Endothelial cell of umbilical vein (primary cell): ENCODE measurements around the gene SGSM1. TPM values are rescaled to one million over a fixed set of nuclear protein-coding genes. Genes with fewer than 3 reads are reported as not detected.

Experiments
- BruUV-seq: library from RNA; stranded (reverse); fragments of 400-500 nt; replicated peaks from 2 replicates; lab custom pipeline; 2021; lab: Mats Ljungman, UMichigan
- CTCF ChIA-PET: fragments of 300-600, 350-600 bp; sonication (Branson Sonifier 250); formaldehyde crosslinking; loops from one replicate; lab custom pipeline; 2021; ENCODE audit warnings: antibody characterized with exemption, inconsistent platforms; lab: Charles Lee
- POLR2A ChIA-PET: fragments of 300-600, 350-600 bp; sonication (Branson Sonifier 250); formaldehyde crosslinking; loops from one replicate; lab custom pipeline; 2021; ENCODE audit warnings: antibody characterized with exemption, inconsistent platforms; lab: Charles Lee
- DNase-seq: peaks from one replicate; pipeline ENCODE4 v3.0.0-alpha.2; 2011; ENCODE audit warnings: low read depth, low spot score
- FAIRE-seq: peaks from 2 replicates; lab custom pipeline; 2011; peaks lifted over from hg19 to GRCh38; lab: Jason Lieb, UNC
- H2AFZ ChIP-seq: 2 replicates; pipeline ENCODE4 v1.6.0; 2012; ENCODE audit warnings: low read depth, low read length, control low read depth, inconsistent platforms
- H3K27ac ChIP-seq: 2 replicates; pipeline ENCODE4 v1.5.1; 2011; ENCODE audit warnings: low read depth, mild to moderate bottlenecking, control low read depth, low read length, moderate library complexity; ENCODE audit not compliant: insufficient read depth
- H3K27me3 ChIP-seq, 2 experiments: 2 replicates each; pipeline versions ENCODE4 v1.6.0 to v1.6.1; 2011; ENCODE audit warnings: low read length in 2 of 2, mixed read lengths in 1 of 2; ENCODE audit not compliant: control insufficient read depth in 2 of 2, insufficient read depth in 2 of 2
- H3K36me3 ChIP-seq, 2 experiments: 2 replicates in 1 of 2; 3 replicates in 1 of 2; pipeline ENCODE4 v1.5.1; 2011; ENCODE audit warnings: low read length in 2 of 2, mild to moderate bottlenecking in 1 of 2, moderate library complexity in 1 of 2; ENCODE audit not compliant: control insufficient read depth in 2 of 2, insufficient read depth in 2 of 2; ENCODE audit errors: extremely low read depth in 1 of 2
- H3K4me1 ChIP-seq: 3 replicates; pipeline ENCODE4 v1.5.1; 2011; ENCODE audit warnings: mild to moderate bottlenecking, low read length; ENCODE audit not compliant: control insufficient read depth, insufficient read depth; ENCODE audit errors: extremely low read depth
- H3K4me2 ChIP-seq: 2 replicates; pipeline ENCODE4 v1.6.1; 2011; ENCODE audit warnings: low read length, control low read depth, mixed read lengths; ENCODE audit not compliant: insufficient read depth
- H3K4me3 ChIP-seq, 3 experiments: fragments of 200-600 bp in 1 of 3; sonication (generic), shearing (Covaris generic) in 1 of 3; replicated peaks in 1 of 3; 2 replicates each; pipeline ENCODE4 v1.5.1; 2011 to 2016; ENCODE audit warnings: control low read depth in 3 of 3, low read length in 3 of 3, mild to moderate bottlenecking in 2 of 3, inconsistent platforms in 1 of 3, low read depth in 1 of 3, moderate library complexity in 1 of 3; ENCODE audit not compliant: insufficient read depth in 1 of 3
- H3K79me2 ChIP-seq: 2 replicates; pipeline ENCODE4 v1.6.0; 2012; ENCODE audit warnings: low read length, inconsistent platforms; ENCODE audit not compliant: control insufficient read depth, insufficient read depth
- H3K9ac ChIP-seq: replicated peaks from 2 replicates; pipeline ENCODE3; 2011; ENCODE audit warnings: low read length, control low read depth; ENCODE audit not compliant: insufficient read depth; ENCODE audit errors: extremely low read depth
- H3K9me1 ChIP-seq: replicated peaks from 3 replicates; pipeline ENCODE4 v1.6.0; 2011; ENCODE audit warnings: mild to moderate bottlenecking, low read length; ENCODE audit not compliant: control insufficient read depth, insufficient read depth; ENCODE audit errors: extremely low read depth
- H3K9me3 ChIP-seq: replicated peaks from 2 replicates; pipeline ENCODE4 v1.5.1; 2012; ENCODE audit warnings: low read length, inconsistent platforms; ENCODE audit not compliant: control insufficient read depth, insufficient read depth
- H4K20me1 ChIP-seq: replicated peaks from 2 replicates; pipeline ENCODE3; 2011; ENCODE audit warnings: mild to moderate bottlenecking, low read length; ENCODE audit not compliant: control insufficient read depth, insufficient read depth; ENCODE audit errors: extremely low read depth
- CTCF ChIP-seq, 2 donors: IDR thresholded peaks; 1 replicate in 1 of 2; 2 replicates in 1 of 2; pipeline ENCODE4 v1.5.1; 2011; ENCODE audit warnings: low read length in 2 of 2, mild to moderate bottlenecking in 2 of 2, moderate library complexity in 2 of 2, control low read depth in 1 of 2, inconsistent platforms in 1 of 2, low read depth in 1 of 2; ENCODE audit not compliant: insufficient read depth in 1 of 2; ENCODE audit errors: extremely low read depth in 1 of 2
- FOS ChIP-seq: IDR thresholded peaks from 2 replicates; pipeline ENCODE4 v1.6.1; 2011; ENCODE audit warnings: mild to moderate bottlenecking, low read length, moderate library complexity, borderline replicate concordance; ENCODE audit not compliant: insufficient read depth
- JUN ChIP-seq: IDR thresholded peaks from 2 replicates; pipeline ENCODE4 v1.6.1; 2011; ENCODE audit warnings: borderline replicate concordance, low read depth; ENCODE audit not compliant: insufficient read length, insufficient read depth
- POLR2A ChIP-seq: IDR thresholded peaks from 2 replicates; pipeline ENCODE4 v1.6.1; 2012; ENCODE audit warnings: low read depth, mild to moderate bottlenecking, control low read depth, low read length
- POLR2AphosphoS5 ChIP-seq: IDR thresholded peaks from 2 replicates; pipeline ENCODE4 v1.6.1; 2012; ENCODE audit warnings: low read depth, mild to moderate bottlenecking, control low read depth, low read length, moderate library complexity; ENCODE audit not compliant: insufficient read depth
- dilution Hi-C: fragments of 300-500 bp; cut with MboI; formaldehyde crosslinking; loops from one replicate; pipeline ENCODE4 v1.15.0; 2019; ENCODE audit warnings: low sequenced_read_pairs; ENCODE audit not compliant: extremely low pct_ligation_motif_present
- intact Hi-C: fragments of 100-400 bp; cut with micrococcal nuclease; formaldehyde crosslinking; loops from one replicate; pipeline ENCODE4 v1.10.0; 2022
- polyA plus RNA-seq, 4 experiments: library from polyadenylated mRNA; depleted of rRNA in 3 of 4; stranded (reverse) in 3 of 4; unstranded in 1 of 4; fragments of >200 nt; gene quantifications; 2 replicates each; pipeline versions ENCODE4 v1.2.1 to v1.2.3, GENCODE V29; 2011 to 2012; ENCODE audit warnings: missing spikeins in 1 of 4
- total RNA-seq: library from RNA; stranded (reverse); gene quantifications from 2 replicates; pipeline ENCODE4 v1.2.3, GENCODE V29; 2021

The SGSM1 gene
- total and polyA plus RNA-seq, 2 donors (not counting 3 experiments of a cell fraction or from before 2014, with no cell fraction given) = 0.10 to 1.1 TPM

- CTCF ChIA-PET = interaction anchor here (0.5 to 6.1 kb wide), 38 partner anchors 8 to 284 kb away, joined by 3 to 73 read pairs (median 4); partner anchors contain the start of genes LRRC75B and SGSM1
- Histone ChIP-seq H3K27me3 (peaks cover 4 to 9% of the 10 kb centered on the region in 2 experiments), H3K4me3 (no peak overlapping the region), H3K9me1 (no peaks in the 10 kb centered on the region), H3K4me2 (no peak overlapping the region), H3K79me2 (no peaks in the 10 kb centered on the region), H3K9me3 (no peaks in the 10 kb centered on the region), H4K20me1 (no peaks in the 10 kb centered on the region), H3K27ac (no peak overlapping the region), H2AFZ (no peak overlapping the region), H3K9ac (no peak overlapping the region), H3K4me1 (no peaks in the 10 kb centered on the region), H3K36me3 (no peaks in the 10 kb centered on the region)
- TF ChIP-seq CTCF (IDR thresholded peaks at IDR 0.05; ENCODE audit: extremely low read depth in 1 of 2, insufficient read depth in 1 of 2, low read depth in 1 of 2, low read length in 2 of 2) (peak; percentile 51 to 66), JUN (no peak)
- dilution Hi-C loops = no loop called here
- no TSS peak for BruUV-seq
- FAIRE-seq = peak; percentile 79
- intact Hi-C loops = no loop called here
- POLR2A ChIA-PET = no interaction called here
- DNase-seq = peak; percentile 28
These were observed 33.4 kb upstream of the SGSM1 start for GRCh38 chr22:24772493-24773220.

- CTCF ChIA-PET = interaction anchor here (1.3 to 1.5 kb wide), 2 partner anchors 27 to 70 kb away, joined by 3 to 6 read pairs; no protein-coding TSS in a partner anchor
- no peak overlapping the region for H3K9ac ChIP-seq
- DNase-seq (no peak), FAIRE-seq (no peak)
- dilution Hi-C loops (no loop called here), intact Hi-C loops (no loop called here)
- POLR2A ChIA-PET = no interaction called here
- no peaks in the 10 kb centered on the region for H4K20me1 ChIP-seq
- no peak overlapping the region for H3K27ac ChIP-seq
- H3K4me2 ChIP-seq = no peak overlapping the region
- H3K9me3 ChIP-seq = no peaks in the 10 kb centered on the region
- no peaks in the 10 kb centered on the region for H3K36me3 ChIP-seq
- peaks cover 4 to 9% of the 10 kb centered on the region in 2 experiments for H3K27me3 ChIP-seq
- no peaks in the 10 kb centered on the region for H3K9me1 ChIP-seq
- H2AFZ ChIP-seq = no peak overlapping the region
- no peaks in the 10 kb centered on the region for H3K79me2 ChIP-seq
- TF ChIP-seq POLR2A = no peak
- TF ChIP-seq POLR2AphosphoS5 = no peak
- TF ChIP-seq FOS = no peak
- no peaks in the 10 kb centered on the region for H3K4me1 ChIP-seq
- no TSS peak for BruUV-seq
- H3K4me3 ChIP-seq = no peak overlapping the region
These were observed 30.1 kb upstream of the SGSM1 start for GRCh38 chr22:24775769-24776492.
